Measurements from ENCODE around the gene S1PR1. TPM values are rescaled to one million over a fixed set of nuclear protein-coding genes. Genes with fewer than 3 reads are reported as not detected.

The S1PR1 gene
- total RNA-seq, 4 donors from 2014 or later: 2.8 to 31.1 (median 10.3) TPM

DNA sequence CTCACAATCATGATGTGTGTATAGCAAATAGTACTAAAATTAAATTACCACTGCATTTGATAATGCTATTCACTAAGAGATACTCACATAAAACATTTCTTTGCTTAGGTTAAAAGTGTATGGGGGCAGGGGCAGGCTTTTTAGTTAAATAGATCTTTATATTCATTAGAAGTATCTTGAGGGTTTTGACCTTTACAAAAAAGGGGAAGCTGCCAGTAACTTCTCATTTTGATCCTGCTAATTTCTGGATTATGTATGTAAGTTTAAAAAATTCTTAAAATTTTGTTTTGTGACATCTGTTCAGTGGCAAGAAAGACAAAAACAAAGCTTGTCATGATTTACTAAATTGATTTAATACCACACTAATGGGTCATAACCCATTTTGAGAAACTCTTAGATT, 45.8 kb upstream of the S1PR1 start:
- intact Hi-C loops (cut with DNase I): no loop called here
- TF ChIP-seq, protein P1, sequence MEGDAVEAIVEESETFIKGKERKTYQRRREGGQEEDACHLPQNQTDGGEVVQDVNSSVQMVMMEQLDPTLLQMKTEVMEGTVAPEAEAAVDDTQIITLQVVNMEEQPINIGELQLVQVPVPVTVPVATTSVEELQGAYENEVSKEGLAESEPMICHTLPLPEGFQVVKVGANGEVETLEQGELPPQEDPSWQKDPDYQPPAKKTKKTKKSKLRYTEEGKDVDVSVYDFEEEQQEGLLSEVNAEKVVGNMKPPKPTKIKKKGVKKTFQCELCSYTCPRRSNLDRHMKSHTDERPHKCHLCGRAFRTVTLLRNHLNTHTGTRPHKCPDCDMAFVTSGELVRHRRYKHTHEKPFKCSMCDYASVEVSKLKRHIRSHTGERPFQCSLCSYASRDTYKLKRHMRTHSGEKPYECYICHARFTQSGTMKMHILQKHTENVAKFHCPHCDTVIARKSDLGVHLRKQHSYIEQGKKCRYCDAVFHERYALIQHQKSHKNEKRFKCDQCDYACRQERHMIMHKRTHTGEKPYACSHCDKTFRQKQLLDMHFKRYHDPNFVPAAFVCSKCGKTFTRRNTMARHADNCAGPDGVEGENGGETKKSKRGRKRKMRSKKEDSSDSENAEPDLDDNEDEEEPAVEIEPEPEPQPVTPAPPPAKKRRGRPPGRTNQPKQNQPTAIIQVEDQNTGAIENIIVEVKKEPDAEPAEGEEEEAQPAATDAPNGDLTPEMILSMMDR (IDR thresholded peaks at IDR 0.05): no peak
- no peak for TF ChIP-seq POLR2A (IDR thresholded peaks at IDR 0.05)
- no peak for DNase-seq
- no peaks in the 10 kb centered on the region for H3K9me3 ChIP-seq
- H3K27me3 ChIP-seq: no peaks in the 10 kb centered on the region
- no peak overlapping the region for H3K27ac ChIP-seq
- no peaks in the 10 kb centered on the region for H3K4me1 ChIP-seq
- no peaks in the 10 kb centered on the region for H3K36me3 ChIP-seq
- no peak overlapping the region for H3K4me3 ChIP-seq

DNA sequence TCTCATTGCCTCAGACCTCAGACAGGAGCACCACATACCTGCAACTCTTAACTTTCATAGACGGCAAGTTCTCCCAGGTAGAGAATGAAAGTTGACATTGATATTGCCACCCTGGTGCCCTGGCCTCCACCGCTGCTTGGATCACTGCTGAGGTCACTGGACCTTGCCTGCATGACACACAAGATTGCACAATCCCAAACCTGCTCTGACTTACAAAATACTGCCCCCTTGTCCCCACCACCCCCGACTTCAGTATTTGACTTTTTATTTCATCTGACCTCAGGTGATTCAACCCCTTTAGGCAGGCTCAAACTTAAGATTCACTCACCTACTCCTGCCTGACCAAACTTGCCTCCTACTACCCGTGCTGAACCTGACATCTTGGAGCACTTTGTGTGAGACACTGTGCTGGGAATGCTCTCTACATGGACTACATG, 43.1 kb upstream of the S1PR1 start:
- 61 to 77% methylated on average over 4 of the region's 4 CpGs for WGBS, 2 donors
- Histone ChIP-seq H3K4me3 (no peak overlapping the region), H3K27ac (no peak overlapping the region), H3K4me1 (no peaks in the 10 kb centered on the region), H3K27me3 (no peaks in the 10 kb centered on the region), H3K9me3 (no peaks in the 10 kb centered on the region), H3K36me3 (no peaks in the 10 kb centered on the region)
- no peak for DNase-seq
- intact Hi-C loops (cut with DNase I): no loop called here
- TF ChIP-seq POLR2A (IDR thresholded peaks at IDR 0.05): no peak
- TF ChIP-seq, protein P1 (IDR thresholded peaks at IDR 0.05): no peak

DNA sequence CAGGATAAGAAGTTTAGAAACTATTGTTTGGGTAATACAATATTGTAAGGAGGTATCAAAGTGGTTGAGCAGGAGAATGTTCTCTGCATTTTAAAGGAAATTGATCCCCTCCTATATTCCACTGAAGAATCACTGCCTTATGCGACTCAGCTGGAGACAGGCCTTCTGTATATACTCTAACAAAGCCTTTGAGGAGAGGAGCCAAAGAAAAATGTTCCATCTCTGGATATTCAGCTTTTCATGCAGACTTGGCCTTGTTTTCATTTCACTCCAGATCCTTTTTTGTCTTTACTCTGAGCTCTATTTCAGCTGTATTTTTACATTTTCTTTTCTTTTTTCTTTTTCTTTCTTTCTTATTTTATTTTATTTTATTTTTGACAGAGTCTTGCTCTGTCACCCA, 42.1 kb upstream of the S1PR1 start:
- DNase-seq: no peak
- Histone ChIP-seq H3K36me3 (no peaks in the 10 kb centered on the region), H3K9me3 (no peaks in the 10 kb centered on the region), H3K4me1 (no peaks in the 10 kb centered on the region), H3K27ac (no peak overlapping the region), H3K4me3 (no peak overlapping the region), H3K27me3 (no peaks in the 10 kb centered on the region)
- intact Hi-C loops (cut with DNase I): no loop called here
- TF ChIP-seq POLR2A (IDR thresholded peaks at IDR 0.05): no peak
- TF ChIP-seq, protein P1 (IDR thresholded peaks at IDR 0.05): no peak
- 61 to 65% methylated on average over 1 of the region's 1 CpG for WGBS, 2 donors

DNA sequence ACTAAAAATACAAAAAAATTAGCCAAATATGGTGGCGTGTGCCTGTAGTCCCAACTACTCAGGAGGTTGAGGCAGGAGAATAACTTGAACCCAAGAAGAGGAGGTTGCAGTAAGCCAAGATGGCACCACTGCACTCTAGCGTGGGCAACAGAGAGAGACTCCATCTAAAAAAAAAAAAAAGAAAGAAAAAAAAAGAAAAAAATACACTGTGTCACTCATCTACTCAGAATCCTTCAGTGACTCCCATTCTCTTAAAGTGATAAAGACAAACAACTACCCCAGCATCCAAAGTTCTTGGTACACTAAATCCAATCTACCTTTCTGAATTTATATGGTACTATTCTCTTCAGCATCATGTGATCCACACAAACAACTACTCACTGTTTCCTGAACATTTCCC, 40.2 kb upstream of the S1PR1 start:
- intact Hi-C loops (cut with DNase I): no loop called here
- no peaks in the 10 kb centered on the region for H3K4me1 ChIP-seq
- no peak for DNase-seq
- H3K36me3 ChIP-seq: no peaks in the 10 kb centered on the region
- no peak overlapping the region for H3K4me3 ChIP-seq
- H3K27ac ChIP-seq: no peak overlapping the region
- H3K9me3 ChIP-seq: no peaks in the 10 kb centered on the region
- WGBS, 2 donors: 80 to 92% methylated on average over 1 to 2 of the region's 2 CpGs
- H3K27me3 ChIP-seq: no peaks in the 10 kb centered on the region
- no peak for TF ChIP-seq POLR2A (IDR thresholded peaks at IDR 0.05)
- TF ChIP-seq, protein P1 (IDR thresholded peaks at IDR 0.05): no peak

DNA sequence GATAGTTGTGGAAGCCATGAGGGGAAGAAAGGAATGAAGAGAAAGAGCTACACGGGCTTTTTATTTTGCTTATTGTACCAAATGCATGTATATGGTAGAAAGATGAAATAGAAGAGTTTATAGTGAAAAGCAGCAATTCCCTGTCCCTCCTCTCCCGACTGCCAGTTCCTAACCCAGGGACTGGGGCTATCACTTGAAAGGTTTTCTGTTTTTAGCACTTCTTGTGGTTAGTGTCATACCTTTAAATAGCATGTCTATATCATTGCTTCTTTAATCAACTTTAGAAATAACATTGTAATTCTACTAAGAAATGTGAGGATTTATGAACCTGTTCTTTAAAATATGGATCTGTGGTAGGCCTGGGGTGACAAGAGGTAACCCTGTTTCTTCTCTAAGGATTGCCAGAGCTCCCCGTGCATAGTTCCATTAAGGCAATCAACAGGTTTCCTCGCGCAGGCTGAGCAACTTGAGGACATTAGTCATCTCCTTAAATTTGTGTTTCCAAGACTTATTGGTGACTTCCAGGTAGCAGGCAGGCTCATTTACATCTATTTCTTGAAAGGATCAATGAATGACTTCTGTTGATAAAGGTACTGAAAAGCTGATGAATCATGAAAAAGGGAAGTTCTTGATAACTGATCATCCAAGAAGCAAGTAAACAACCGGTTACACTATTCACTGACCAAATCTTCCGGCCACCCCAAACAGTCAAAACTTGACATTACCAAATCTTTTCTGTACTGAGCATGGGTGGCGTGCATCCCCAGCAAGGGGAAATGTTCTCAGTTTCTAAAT, 37.8 kb upstream of the S1PR1 start:
- TF ChIP-seq, protein P1 (IDR thresholded peaks at IDR 0.05): no peak
- TF ChIP-seq POLR2A (IDR thresholded peaks at IDR 0.05): no peak
- Histone ChIP-seq H3K9me3 (no peaks in the 10 kb centered on the region), H3K4me1 (no peaks in the 10 kb centered on the region), H3K36me3 (no peaks in the 10 kb centered on the region), H3K27ac (no peak overlapping the region), H3K27me3 (no peaks in the 10 kb centered on the region), H3K4me3 (no peak overlapping the region)
- DNase-seq: no peak
- WGBS, 2 donors: 76 to 80% methylated on average over 8 of the region's 8 CpGs
- intact Hi-C loops (cut with DNase I): no loop called here
